HG03354 (cell line): ENCODE results near the gene ZNF414.
"Not testable (repeated sequence)": the region's sequence is repeated elsewhere in the genome, so short reads cannot be mapped to it uniquely, and the experiment has no call there.

Source experiments
- ATAC-seq: cut with Tn5 transposase; IDR thresholded peaks from one replicate; pipeline ENCODE4 v1.9.1; 2021; ENCODE audit warnings: mild to moderate bottlenecking; ENCODE audit not compliant: unreplicated experiment, poor library complexity, severe bottlenecking

The ZNF414 gene

GRCh38 chr19:8513687-8514504 is at the start of gene ZNF414:
ZNF414 (minus strand) TSS chr19:8514167; CDS start chr19:8514046, 121 bp downstream.
- peak; percentile 94 for ATAC-seq

DNA sequence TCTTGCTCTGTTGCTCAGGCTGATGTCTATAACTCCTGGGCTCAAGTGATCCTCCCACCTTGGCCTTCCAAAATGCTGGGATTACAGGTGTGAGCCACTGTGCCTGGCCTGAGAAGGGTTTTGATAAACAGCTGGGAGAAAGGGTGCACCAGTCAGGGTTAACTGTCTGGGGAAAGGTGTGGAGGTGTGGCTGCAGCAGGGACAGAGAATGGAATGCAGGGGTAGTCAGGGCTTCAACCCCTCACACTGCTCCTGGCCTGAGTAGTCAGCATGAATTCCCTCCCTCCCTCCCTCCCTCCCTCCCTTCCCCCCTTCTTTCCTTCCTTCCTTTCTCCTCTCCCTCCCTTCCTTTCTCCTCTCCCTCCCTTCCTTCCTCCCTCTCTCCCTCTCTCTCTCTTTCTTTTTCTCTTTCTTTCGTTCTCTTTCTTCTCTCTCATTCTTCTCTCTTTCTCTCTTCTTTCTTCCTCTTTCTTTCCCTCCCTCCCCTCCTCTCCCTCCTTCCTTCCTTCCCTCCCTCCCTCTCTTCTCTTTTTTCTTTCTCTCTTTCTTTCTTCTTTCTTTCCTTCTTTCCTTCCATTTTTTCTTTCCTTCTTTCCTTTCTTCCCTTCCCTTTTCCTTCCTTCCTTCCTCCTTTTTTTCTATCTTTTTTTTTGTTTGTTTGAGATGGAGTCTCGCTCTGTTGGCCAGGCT is 47.3 kb upstream of the ZNF414 start:
- no peak for ATAC-seq

- ATAC-seq, result no peak
These were observed 44.4 kb upstream of the ZNF414 start for GRCh38 chr19:8558325-8558724.

GRCh38 chr19:8557642-8558238 is 43.8 kb upstream of the ZNF414 start:
- no peak for ATAC-seq

DNA sequence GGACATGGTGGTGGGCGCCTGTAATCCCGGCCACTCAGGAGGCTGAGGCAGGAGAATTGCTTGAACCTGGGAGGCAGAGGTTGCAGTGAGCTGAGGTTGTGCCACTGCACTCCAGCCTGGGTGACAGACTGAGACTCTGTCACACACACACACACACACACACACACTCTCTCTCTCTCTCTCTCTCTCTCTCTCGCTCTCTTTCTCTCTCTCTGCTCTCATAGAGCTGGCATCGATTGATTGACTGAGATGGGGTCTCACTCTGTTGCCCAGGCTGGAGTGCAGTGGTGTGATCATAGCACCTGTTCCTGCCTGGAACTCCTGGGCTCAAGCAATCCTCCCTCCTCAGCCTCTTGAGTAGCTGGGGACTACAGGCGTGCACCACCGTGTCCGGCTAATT is 39.8 kb upstream of the ZNF414 start:
- ATAC-seq, result not testable (repeated sequence)

DNA sequence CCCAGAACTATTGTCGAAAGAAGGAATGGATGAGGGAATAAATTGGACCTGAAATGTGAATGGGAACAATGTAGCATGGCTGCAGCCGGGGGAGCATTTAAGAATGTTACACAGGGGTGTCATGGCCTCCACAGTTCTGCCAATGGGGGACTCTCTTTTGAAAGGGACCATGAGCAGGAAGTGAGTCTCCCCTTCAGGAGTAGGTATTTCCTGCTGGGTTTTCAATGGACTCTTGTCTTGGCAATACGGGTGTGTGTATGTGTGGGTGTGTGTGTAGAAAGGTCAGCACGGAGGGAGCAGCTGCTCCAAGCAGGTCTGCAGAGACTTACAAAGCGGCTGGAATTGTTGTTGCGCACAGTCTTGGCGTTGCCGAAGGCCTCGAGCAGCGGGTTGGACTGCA is 38.8 kb upstream of the ZNF414 start:
- ATAC-seq, result no peak

- no peak for ATAC-seq
These were observed 36.1 kb upstream of the ZNF414 start for GRCh38 chr19:8550070-8550469.

DNA sequence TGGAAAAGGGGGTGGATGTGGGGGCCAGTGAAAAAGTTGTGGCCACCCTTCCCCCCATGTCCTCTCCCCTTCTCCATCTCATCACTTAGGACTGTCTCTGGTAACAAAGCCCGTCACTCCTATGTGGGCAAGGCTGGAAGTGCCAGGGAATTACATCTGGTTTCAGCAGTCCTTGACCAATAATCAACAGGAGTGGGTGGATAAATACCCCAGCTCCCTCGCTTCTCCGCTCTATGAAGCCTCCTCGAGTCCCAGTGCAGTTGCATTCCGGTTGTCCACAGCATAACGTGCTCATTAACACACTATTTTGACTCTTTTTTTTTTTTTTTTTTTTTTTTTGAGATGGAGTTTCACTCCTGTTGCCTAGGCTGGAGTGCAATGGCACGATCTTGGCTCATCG is 31.8 kb upstream of the ZNF414 start:
- no peak for ATAC-seq

GRCh38 chr19:8544168-8544567 is 30.2 kb upstream of the ZNF414 start:
- ATAC-seq, result no peak

DNA sequence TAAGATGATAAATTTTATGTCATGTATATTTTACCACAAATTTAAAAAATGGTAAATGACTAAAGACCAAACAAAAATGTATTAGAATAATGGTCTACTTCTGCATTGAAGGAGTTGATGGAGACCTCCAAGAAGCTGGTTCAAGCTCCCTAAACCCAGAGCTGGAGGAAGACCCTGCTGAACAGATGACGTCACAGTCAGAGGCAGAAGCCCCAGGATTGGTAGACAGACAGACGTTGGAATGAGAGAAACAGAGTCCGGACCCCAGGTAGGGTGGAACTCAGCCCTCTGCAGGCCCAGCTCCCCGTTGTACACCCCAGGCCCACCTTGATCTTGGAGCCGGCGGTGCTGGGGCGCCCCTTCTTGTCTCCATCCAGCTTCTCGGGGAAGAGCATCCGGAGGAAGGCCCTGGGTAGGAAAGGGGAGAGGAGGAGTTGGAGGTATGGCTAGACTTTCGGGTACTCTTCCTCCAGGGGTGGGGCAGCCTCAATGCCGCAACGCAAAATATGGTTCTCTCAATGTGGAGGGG is 25.7 kb upstream of the ZNF414 start:
- no peak for ATAC-seq

DNA sequence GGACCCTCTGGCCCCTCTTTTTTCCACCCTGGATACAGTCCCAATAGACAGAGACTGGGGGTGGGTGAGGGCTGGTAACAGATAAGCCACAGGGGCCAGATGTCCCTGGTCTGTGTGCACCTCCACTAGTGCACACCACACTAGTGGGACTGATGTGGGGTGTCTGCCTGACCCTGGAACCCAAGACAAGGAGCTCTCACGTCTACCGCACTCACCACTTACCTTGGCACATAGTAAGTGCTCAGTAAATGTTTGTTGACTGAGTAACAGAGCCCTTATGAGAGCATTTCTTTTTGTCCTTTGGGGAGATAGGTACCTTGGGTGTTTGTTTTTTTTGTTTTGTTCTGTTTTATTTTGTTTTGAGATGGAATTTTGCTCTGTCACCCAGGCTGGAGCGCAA is 23.1 kb upstream of the ZNF414 start:
- ATAC-seq, result no peak

GRCh38 chr19:8536282-8536681 is 22.3 kb upstream of the ZNF414 start:
- ATAC-seq, result no peak

GRCh38 chr19:8532225-8532624 is 18.3 kb upstream of the ZNF414 start:
- ATAC-seq, result no peak

DNA sequence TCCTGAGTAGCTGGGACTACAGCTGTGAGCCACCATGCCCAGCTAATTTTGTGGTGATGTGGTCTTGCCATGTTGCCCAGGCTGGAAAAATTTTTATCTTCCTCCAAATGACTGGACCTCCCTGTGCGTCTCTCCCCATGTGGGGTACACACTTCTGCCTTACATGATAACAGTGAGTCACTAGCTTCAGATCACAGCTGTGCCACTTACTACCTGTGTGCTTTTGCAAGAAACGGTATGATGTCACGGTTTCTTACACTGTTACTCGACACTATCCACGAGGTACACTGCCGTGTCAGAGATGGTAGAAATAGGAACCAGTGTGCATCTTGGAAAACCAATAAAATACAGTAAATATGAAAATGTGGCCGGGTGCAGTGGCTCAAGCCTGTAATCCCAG is 17.5 kb upstream of the ZNF414 start:
- no peak for ATAC-seq

DNA sequence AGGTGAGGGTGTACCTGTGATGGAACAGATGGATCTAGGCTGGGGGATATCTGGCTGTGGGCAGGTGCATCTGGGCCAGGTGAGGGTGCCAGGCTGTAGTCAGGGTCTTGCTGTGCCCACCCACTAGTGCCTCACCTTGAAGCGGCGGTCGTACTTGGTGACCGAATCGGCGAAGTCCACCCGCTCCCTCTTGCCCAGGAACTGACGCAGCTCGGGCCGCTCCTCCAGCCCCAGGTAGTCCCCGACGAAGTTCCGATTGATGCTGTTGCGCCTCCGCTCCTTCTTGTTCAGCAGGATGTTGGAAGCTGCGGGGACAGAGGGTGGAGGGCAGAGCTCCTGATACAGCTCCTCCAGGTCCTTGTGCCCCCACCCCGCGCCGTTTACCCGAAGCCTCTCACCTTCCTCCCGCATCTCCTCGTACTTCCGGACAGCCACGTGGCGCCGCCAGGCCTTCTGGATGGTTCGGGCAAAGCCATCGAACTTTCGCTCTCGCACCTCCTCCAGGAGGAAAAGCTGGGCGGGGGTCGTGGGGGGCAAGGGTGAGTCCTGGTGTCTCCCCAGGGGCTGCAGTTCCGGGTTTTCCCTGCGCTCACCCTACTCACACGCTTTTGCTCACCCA is 16.2 kb upstream of the ZNF414 start:
- ATAC-seq, result no peak

- no peak for ATAC-seq
These were observed 15.5 kb upstream of the ZNF414 start for GRCh38 chr19:8529369-8530006.

GRCh38 chr19:8528500-8528899 is 14.5 kb upstream of the ZNF414 start:
- ATAC-seq, result no peak

GRCh38 chr19:8526345-8527091 is 12.6 kb upstream of the ZNF414 start:
- ATAC-seq, result no peak

- no peak for ATAC-seq
These were observed 11.4 kb upstream of the ZNF414 start for GRCh38 chr19:8525401-8525684.
